ENCODE measurements around the gene RPF1. TPM values are rescaled to one million over a fixed set of nuclear protein-coding genes. Genes with fewer than 3 reads are reported as not detected.

RPF1 gene
- total RNA-seq, 4 donors from 2014 or later, result 30.9 to 41.9 (median 37.7) TPM

Other genes with a start within 250 kb of the RPF1 start
- 1 to 10 TPM in 2 of 4 donors, under 1 TPM in 1, not detected in 1; 0.33 to 2.5 (median 2.1) TPM for gene SAMD13, start 177.6 kb upstream of the RPF1 start, total RNA-seq
- gene DNASE2B, start 80.8 kb upstream of the RPF1 start, total RNA-seq, result under 1 TPM in 1 of 4 donors, not detected in 3; 0.33 TPM
- gene SPATA1, start 27.1 kb downstream of the RPF1 start, total RNA-seq, result 1 to 10 TPM in 1 of 4 donors, under 1 TPM in 2, not detected in 1; 0.19 to 2.7 (median 0.42) TPM
- gene GNG5, start 27.3 kb downstream of the RPF1 start, total RNA-seq, result 10 to 100 TPM; 62.6 to 79.3 (median 74.5) TPM
- gene CTBS, start 95.2 kb downstream of the RPF1 start, total RNA-seq, result 1 to 10 TPM; 7.1 to 8.9 (median 8.5) TPM
- gene SSX2IP, start 211.2 kb downstream of the RPF1 start, total RNA-seq, result 10 to 100 TPM in 1 of 4 donors, 1 to 10 TPM in 3; 9.6 to 13.7 (median 9.7) TPM

Measured in esophagus muscularis mucosa (tissue), 4 donors.